Activated CD4-positive, CD25-positive, alpha-beta regulatory T cell treated with anti-CD3 and anti-CD28 coated beads, Interleukin-2, amount 50 U/mL, for 72 hours (primary cell): ENCODE data around the gene RHBDD3.

Source experiments
- DNase-seq: peaks from one replicate; pipeline ENCODE4 v3.0.0; 2021

The RHBDD3 gene

DNA sequence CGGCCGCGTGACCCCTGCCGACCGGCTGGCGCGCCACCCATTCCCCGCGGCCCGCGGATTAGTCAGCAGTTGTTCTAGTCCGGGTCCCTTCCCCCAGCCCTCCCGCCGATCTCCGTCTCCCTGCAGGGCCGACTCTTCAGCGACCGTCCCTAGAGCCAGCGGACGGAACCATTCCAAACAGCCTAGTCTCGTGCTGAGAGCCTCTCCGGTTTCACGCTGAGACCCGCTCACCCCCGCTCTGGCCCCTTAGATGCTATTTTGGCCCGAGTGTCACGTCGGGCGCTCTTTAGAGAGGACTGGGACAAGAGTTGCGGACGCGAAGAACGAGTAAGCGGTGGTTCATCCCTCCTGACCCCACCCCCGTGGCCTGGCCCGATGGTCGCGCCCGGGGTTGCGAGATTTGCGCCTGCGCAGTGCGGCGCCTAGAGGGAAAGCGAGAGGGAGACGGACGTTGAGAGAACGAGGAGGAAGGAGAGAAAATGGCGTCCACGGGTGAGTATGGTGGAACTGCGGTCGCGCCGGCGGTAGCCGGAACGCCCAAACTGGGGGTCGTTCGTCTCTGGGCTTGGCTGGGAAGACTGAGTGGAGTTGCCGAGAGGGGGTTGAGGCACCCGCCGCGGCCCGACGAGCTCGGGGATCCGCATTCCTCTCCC is at the start of gene RHBDD3, which contains the start of gene EWSR1:
Gene RHBDD3, minus strand, starts transcription at position 124 of the 653 bp plus-strand sequence. CDS start 2,355 bp downstream, outside the sequence.
Gene EWSR1, plus strand, starts transcription at position 411 of the 653 bp plus-strand sequence. Its CDS starts 69 bp downstream, at position 480.
- DNase-seq: peak; percentile 99

GRCh38 chr22:29316141-29316828 is 48.5 kb upstream of the RHBDD3 start:
- DNase-seq: no peak

DNA sequence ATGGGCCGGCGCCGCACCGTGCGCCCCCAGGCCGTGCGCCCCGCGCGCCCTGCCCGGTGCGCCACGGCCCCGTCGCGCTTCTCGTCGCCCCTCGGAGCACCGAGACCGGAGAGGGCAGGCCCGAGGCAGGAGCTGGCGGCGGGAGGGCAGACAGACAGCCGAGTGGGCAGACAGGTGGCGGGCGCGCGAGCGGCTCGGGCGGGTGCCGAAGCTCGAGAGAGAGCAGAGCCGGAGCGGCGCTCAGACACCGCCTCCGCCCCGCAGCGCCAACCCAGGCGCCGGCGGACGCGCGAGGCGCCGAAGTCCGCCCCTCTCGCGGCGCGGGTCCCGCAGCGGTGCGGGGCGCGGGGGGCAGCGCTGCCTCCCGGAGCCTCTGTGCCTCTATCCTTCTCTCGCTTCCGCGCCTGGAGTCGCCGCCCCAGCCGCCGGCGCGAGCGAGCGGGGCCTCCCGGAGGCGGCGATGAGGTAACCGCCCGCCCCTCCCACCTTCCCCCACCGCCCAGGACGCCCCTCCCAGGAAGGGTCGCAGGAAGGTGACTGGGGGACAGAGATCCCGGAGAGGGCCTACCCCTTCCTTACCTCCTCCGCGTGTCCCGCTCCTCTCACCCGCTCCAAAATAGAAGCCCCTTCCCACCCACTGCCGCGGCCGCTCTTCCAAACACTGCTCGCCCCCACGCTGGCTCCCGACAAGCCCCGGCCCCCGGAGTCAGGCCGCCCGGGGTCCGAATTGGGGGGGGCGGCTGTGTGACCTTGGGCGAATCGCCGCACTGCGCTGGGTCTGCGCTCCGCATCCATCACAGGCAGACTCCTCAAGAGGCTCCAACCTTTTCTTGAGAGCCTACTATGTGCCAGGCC is 47.7 kb upstream of the RHBDD3 start, which contains the start of gene RASL10A:
Gene RASL10A, minus strand, starts transcription at position 412 of the 855 bp plus-strand sequence. CDS start 451 bp downstream, outside the sequence.
- DNase-seq: no peak

- no peak for DNase-seq
These were observed 46.9 kb upstream of the RHBDD3 start for GRCh38 chr22:29314537-29315285.

DNA sequence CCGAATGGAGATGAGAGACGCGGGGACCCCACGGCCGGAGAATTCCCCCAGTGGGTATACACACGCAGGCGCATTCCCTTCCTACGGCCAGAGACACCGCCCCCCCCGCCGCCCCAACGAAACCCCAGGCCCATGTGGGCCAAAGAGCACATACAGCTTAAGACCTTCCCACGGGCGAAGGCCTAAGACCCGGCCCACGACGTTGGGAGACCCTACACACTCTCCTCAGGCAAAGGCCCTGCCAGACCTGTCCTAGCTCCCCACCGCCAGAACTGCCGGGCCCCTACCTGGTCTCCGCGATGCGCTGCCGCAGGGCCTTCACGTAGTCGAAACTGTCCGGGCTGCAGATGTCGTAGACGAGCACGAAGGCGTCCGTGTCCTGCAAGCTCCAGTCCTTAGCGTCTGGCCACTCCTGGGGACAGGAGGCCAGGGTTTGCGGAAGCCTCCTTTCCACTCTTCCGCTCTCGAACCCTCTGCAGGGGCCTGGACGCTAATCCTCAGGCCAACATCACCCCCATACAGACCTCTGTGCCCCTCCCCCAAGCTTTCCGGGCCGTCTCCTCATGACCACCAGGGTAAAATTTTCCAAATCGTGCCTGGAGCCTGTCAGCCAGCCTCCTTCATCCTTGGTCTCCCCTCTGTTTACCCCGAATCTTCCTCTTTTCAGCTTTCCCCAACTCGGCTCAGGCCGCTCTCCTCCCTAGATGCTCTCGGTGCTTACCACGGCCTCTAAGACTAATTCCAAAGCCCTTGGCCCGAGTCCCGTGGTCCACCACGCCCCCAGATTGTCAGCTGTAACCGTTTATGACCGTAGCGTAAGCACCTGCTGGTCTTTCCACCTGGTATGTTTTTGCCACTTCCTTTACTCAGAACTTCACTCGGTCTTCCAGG is 46.0 kb upstream of the RHBDD3 start:
- DNase-seq: no peak

- DNase-seq: no peak
These were observed 45.4 kb upstream of the RHBDD3 start for GRCh38 chr22:29313126-29313575.

DNA sequence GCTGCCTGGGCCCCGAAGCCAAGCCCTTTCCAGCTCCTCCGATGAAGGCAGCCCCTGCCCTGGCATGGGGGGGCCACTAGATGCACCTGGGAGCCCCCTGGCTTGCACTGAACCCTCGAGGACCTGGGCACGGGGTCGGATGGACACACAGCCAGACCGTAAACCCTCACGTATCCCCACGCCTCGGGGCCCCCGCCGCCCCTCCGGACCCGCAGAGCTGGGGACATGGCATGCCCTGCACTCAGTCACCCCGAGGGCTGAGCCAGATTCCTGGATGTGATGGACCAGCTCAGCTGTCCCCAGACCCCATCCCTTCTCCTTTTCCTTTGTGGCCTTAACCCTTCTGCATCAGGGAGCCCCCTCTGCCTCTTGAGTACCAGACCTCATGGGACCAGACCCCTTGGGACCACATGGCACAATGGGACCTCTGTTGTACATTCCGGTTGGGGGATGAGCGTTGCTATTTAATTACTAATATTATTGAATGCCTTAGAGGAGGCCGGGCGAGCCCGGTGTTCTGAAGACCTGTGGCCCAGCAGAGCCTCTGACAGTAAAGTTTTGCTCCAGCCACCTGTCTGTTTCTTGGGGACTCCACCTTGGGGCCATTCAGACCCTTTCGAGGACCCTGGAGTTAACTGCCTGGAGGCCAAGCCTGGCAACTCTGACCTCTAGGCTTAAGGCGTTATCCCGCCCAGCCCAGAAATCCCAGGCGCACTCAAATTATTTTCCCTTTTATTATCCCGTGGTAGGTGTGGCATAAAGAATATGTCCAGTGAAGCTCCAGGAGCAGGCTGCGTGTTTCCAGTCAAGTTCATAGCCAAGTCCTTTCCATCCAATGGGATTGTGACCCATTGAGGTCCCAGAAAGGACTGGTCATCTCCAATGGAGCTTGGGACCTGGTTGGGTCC is 44.7 kb upstream of the RHBDD3 start:
- no peak for DNase-seq

DNA sequence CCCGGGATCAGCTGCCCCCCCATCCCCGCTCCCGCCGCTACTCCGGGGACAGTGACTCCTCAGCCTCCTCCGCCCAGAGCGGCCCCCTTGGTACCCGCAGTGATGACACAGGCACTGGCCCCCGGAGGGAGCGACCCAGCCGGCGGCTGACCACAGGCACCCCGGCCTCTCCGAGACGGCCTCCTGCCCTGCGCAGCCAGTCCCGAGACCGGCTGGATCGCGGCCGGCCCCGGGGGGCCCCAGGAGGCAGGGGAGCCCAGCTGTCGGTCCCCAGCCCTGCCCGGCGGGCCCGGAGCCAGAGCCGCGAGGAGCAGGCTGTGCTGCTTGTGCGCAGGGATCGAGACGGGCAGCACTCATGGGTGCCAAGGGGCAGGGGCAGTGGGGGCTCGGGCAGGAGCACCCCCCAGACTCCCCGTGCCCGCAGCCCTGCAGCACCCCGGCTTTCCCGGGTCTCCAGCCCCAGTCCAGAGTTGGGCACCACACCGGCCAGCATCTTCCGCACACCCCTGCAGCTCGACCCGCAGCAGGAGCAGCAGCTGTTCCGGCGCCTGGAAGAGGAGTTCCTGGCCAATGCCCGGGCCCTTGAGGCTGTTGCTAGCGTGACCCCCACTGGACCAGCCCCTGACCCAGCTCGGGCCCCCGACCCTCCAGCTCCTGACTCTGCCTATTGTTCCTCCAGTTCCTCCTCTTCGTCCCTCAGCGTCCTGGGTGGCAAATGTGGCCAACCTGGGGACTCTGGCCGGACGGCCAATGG is 43.9 kb upstream of the RHBDD3 start:
- DNase-seq: no peak

GRCh38 chr22:29310863-29311339 is 43.1 kb upstream of the RHBDD3 start:
- DNase-seq: no peak

DNA sequence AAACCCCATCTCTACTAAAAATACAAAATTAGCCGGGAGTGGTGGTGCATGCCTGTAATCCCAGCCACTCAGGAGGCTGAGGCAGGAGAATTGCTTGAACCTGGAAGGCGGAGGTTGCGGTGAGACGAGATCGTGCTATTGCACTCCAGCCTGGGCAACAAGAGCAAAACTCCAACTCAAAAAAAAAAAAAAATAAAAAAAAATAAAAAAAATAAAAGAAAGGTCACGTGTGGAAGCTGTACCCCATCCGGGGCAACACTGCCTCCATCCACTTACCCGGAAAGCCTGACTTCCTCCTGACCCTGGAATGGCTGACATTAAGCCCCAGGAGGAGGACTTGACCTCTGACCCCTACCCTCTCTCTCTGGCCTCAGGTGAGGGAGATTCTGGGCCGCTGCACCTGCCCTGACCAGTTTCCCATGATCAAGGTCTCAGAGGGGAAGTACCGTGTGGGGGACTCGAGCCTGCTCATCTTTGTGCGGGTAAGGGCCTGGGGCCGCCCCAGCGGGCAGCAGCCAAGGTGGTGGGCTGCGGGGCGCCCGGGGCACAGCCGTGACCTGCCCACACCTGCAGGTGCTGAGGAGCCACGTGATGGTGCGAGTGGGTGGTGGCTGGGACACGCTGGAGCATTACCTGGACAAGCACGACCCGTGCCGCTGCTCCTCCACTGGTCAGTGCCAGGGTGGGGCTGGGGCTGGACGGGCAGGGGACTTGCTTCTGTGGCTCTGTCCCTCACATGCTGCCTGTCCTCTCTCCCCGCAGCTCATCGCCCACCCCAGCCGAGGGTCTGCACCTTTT is 42.5 kb upstream of the RHBDD3 start:
- DNase-seq: no peak

GRCh38 chr22:29309332-29310064 is 41.7 kb upstream of the RHBDD3 start:
- DNase-seq: no peak

DNA sequence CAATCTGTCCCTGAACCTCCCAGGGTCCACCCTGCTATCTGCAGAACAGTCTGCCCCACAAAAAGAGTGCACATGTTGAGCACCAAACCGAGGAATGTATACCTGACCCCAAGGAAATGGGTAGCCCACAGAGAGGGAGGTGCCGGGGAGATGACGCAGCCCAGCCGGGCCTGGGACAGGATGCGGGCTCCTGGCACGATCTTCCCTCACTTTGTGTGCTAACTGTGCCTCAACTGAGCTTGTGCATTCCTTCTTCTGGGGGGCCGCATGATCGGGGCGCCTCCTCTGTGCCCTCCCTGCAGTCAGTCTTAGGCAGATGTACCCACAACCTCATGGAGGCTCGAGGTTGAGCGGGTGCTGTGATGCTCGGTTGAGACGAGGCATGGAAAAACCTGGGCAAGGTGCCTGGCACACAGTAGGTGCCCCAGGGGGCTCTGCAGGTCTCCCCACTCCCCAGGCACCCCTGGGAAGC is 41.0 kb upstream of the RHBDD3 start:
- no peak for DNase-seq

- no peak for DNase-seq
These were observed 40.5 kb upstream of the RHBDD3 start for GRCh38 chr22:29308148-29308790.

- DNase-seq: no peak
These were observed 39.9 kb upstream of the RHBDD3 start for GRCh38 chr22:29307596-29308147.

DNA sequence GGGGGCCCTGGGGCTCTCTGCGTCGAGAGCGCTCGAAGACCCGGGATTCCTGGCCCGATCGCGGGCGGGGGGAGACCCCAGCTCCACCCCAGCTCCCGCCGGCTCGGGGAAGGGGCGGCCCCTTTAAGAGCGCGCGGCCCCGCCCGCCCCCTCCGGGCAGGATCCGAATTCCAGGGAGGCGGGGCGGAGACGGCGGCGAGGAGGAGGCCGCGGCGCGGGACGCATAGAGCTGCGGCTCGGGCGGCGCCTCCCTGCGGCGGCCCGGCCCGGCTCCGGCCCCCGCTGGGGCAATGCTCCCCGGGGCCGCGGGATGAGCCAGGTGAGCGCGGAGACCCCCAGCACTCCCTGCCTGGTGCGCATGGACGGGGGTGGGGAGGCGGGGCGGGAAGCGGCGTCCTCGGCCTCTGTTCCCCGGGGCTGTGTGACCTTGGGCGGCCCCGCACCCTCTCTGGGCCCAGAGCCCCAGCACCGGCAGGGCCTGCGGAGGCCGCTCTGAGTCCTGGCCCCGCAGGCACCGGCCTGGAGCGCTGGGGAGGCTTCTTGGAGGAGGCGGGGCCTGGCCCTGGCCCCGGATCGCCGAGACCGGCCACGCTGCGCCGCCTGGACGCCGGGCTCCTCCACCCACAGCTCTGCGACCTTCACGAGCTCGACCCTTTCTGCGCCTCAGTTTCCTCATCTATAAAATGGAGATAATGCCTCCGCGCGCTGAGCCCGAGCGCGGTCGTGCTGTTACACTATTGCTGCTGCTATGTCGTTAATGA is 39.2 kb upstream of the RHBDD3 start:
- no peak for DNase-seq
